ENCODE measurements around the gene KRT10. TPM values are rescaled to one million over a fixed set of nuclear protein-coding genes. Genes with fewer than 3 reads are reported as not detected.
"Not testable (repeated sequence)": the region's sequence is repeated elsewhere in the genome, so short reads cannot be mapped to it uniquely, and the experiment has no call there.

Gene KRT10
- polyA plus RNA-seq, 4 donors = 18.7 to 51.3 (median 36.8) TPM

GRCh38 chr17:40818733-40819527 lies 3.5 kb downstream of the KRT10 start:
- DNase-seq (peak; percentile 78 to 94), FAIRE-seq (no peak)
- Histone ChIP-seq H3K27me3 (ENCODE audit: control insufficient read depth in 3 of 3, insufficient read depth in 3 of 3, low read length in 3 of 3) (no peaks in the 10 kb centered on the region), H3K4me3 (ENCODE audit: low read depth in 1 of 3, low read length in 3 of 3) (peak overlapping the region; percentile 76 to 84 (median 81)), H3K27ac (ENCODE audit: low read depth in 1 of 3, low read length in 2 of 3) (peak overlapping the region; percentile 80 to 94 (median 88)), H3K9me3 (ENCODE audit: control insufficient read depth in 2 of 2, insufficient read depth in 1 of 2, low read depth in 1 of 2, low read length in 1 of 2) (peaks cover 0 to 6% of the 10 kb centered on the region in 2 donors), H3K36me3 (ENCODE audit: control insufficient read depth in 3 of 3, insufficient read depth in 2 of 3, low read depth in 1 of 3, low read length in 3 of 3) (peaks cover 0 to 7% (median 5%) of the 10 kb centered on the region in 3 donors), H3K4me1 (ENCODE audit: control insufficient read depth in 3 of 3, insufficient read depth in 2 of 3, low read depth in 1 of 3, low read length in 2 of 3) (peaks cover 0 to 7% (median 0%) of the 10 kb centered on the region in 3 donors)
- WGBS, 3 donors = 1 to 2% (median 2%) methylated on average over 61 to 73 of the region's 73 CpGs

- 7 to 12% (median 12%) methylated on average over 7 of the region's 7 CpGs for WGBS, 3 donors
- Histone ChIP-seq H3K27me3 (ENCODE audit: control insufficient read depth in 3 of 3, insufficient read depth in 3 of 3, low read length in 3 of 3) (no peaks in the 10 kb centered on the region), H3K9me3 (ENCODE audit: control insufficient read depth in 2 of 2, insufficient read depth in 1 of 2, low read depth in 1 of 2, low read length in 1 of 2) (peaks cover 0 to 6% of the 10 kb centered on the region in 2 donors), H3K27ac (ENCODE audit: low read depth in 1 of 3, low read length in 2 of 3) (peak overlapping the region; percentile 70 to 94 (median 88)), H3K36me3 (ENCODE audit: control insufficient read depth in 3 of 3, insufficient read depth in 2 of 3, low read depth in 1 of 3, low read length in 3 of 3) (peaks cover 0 to 7% (median 5%) of the 10 kb centered on the region in 3 donors), H3K4me1 (ENCODE audit: control insufficient read depth in 3 of 3, insufficient read depth in 2 of 3, low read depth in 1 of 3, low read length in 2 of 3) (peaks cover 0 to 7% (median 0%) of the 10 kb centered on the region in 3 donors), H3K4me3 (ENCODE audit: low read depth in 1 of 3, low read length in 3 of 3) (peak overlapping the region; percentile 74 to 81 (median 76))
- DNase-seq (peak in 1 of 2 donors; percentile 9), FAIRE-seq (no peak)
Observed at GRCh38 chr17:40818343-40818732, 4.1 kb downstream of the KRT10 start.

GRCh38 chr17:40817103-40817682 lies 5.2 kb downstream of the KRT10 start:
- Histone ChIP-seq H3K27me3 (ENCODE audit: control insufficient read depth in 3 of 3, insufficient read depth in 3 of 3, low read length in 3 of 3) (peaks cover 0 to 6% (median 0%) of the 10 kb centered on the region in 3 donors), H3K4me3 (ENCODE audit: low read depth in 1 of 3, low read length in 3 of 3) (no peak overlapping the region), H3K4me1 (ENCODE audit: control insufficient read depth in 3 of 3, insufficient read depth in 2 of 3, low read depth in 1 of 3, low read length in 2 of 3) (peaks cover 0 to 7% (median 0%) of the 10 kb centered on the region in 3 donors), H3K36me3 (ENCODE audit: control insufficient read depth in 3 of 3, insufficient read depth in 2 of 3, low read depth in 1 of 3, low read length in 3 of 3) (peaks cover 0 to 7% (median 3%) of the 10 kb centered on the region in 3 donors), H3K27ac (ENCODE audit: low read depth in 1 of 3, low read length in 2 of 3) (no peak overlapping the region), H3K9me3 (ENCODE audit: control insufficient read depth in 2 of 2, insufficient read depth in 1 of 2, low read depth in 1 of 2, low read length in 1 of 2) (peaks cover 0 to 6% of the 10 kb centered on the region in 2 donors)
- no peak for DNase-seq
- WGBS, 3 donors = 97 to 99% (median 98%) methylated on average over 4 of the region's 4 CpGs
- FAIRE-seq = no peak

GRCh38 chr17:40816569-40816968 lies 5.8 kb downstream of the KRT10 start:
- Histone ChIP-seq H3K27ac (ENCODE audit: low read depth in 1 of 3, low read length in 2 of 3) (no peak overlapping the region), H3K4me1 (ENCODE audit: control insufficient read depth in 3 of 3, insufficient read depth in 2 of 3, low read depth in 1 of 3, low read length in 2 of 3) (peaks cover 0 to 7% (median 0%) of the 10 kb centered on the region in 3 donors), H3K9me3 (ENCODE audit: control insufficient read depth in 2 of 2, insufficient read depth in 1 of 2, low read depth in 1 of 2, low read length in 1 of 2) (peaks cover 0 to 6% of the 10 kb centered on the region in 2 donors), H3K27me3 (ENCODE audit: control insufficient read depth in 3 of 3, insufficient read depth in 3 of 3, low read length in 3 of 3) (peaks cover 0 to 6% (median 0%) of the 10 kb centered on the region in 3 donors), H3K4me3 (ENCODE audit: low read depth in 1 of 3, low read length in 3 of 3) (no peak overlapping the region), H3K36me3 (ENCODE audit: control insufficient read depth in 3 of 3, insufficient read depth in 2 of 3, low read depth in 1 of 3, low read length in 3 of 3) (peaks cover 0 to 7% (median 0%) of the 10 kb centered on the region in 3 donors)
- DNase-seq = no peak
- no peak for FAIRE-seq
- WGBS, 3 donors = 89 to 95% (median 94%) methylated on average over 3 of the region's 3 CpGs

DNA sequence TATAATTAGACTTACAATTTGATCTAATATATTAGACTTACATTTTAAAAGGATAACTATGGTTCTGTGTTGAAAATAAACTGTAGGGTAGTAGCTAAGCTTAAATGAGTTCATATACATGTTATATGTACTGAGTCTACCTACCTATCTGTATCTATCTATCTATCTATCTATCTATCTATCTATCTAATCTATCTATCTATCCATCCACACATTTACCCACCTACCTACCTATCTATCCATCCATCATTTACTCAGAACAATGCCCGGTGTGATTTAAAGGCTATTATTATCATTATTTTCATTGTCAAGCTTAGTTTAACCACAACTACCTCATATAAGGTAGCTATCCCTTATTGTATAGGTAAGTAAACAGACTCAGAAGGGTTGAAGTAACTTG lies 7.0 kb downstream of the KRT10 start:
- peaks cover 0 to 7% (median 0%) of the 10 kb centered on the region in 3 donors for H3K4me1 ChIP-seq (ENCODE audit: control insufficient read depth in 3 of 3, insufficient read depth in 2 of 3, low read depth in 1 of 3, low read length in 2 of 3)
- peaks cover 0 to 7% (median 0%) of the 10 kb centered on the region in 3 donors for H3K36me3 ChIP-seq (ENCODE audit: control insufficient read depth in 3 of 3, insufficient read depth in 2 of 3, low read depth in 1 of 3, low read length in 3 of 3)
- FAIRE-seq = no peak
- DNase-seq = no peak
- H3K4me3 ChIP-seq (ENCODE audit: low read depth in 1 of 3, low read length in 3 of 3) = no peak overlapping the region
- H3K27ac ChIP-seq (ENCODE audit: low read depth in 1 of 3, low read length in 2 of 3) = no peak overlapping the region
- peaks cover 0 to 6% of the 10 kb centered on the region in 2 donors for H3K9me3 ChIP-seq (ENCODE audit: control insufficient read depth in 2 of 2, insufficient read depth in 1 of 2, low read depth in 1 of 2, low read length in 1 of 2)
- H3K27me3 ChIP-seq (ENCODE audit: control insufficient read depth in 3 of 3, insufficient read depth in 3 of 3, low read length in 3 of 3) = peaks cover 0 to 7% (median 0%) of the 10 kb centered on the region in 3 donors
- WGBS, 3 donors = 91 to 92% (median 91%) methylated on average over 1 of the region's 1 CpG

DNA sequence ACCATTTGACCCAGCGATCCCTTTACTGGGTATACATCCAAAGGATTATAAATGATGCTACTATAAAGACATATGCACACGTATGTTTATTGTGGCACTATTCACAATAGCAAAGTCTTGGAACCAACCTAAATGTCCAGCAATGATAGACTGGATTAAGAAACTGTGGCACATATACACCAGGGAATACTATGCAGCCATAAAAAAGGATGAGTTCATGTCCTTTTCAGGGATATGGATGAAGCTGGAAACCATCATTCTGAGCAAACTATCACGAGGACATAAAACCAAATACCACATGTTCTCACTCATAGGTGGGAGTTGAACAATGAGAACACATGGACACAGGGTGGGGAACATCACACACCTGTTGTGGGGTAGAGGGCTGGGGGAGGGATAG lies 7.8 kb downstream of the KRT10 start:
- not testable (repeated sequence) for H3K4me1 ChIP-seq (ENCODE audit: control insufficient read depth in 3 of 3, insufficient read depth in 2 of 3, low read depth in 1 of 3, low read length in 2 of 3); H3K36me3 ChIP-seq (ENCODE audit: control insufficient read depth in 3 of 3, insufficient read depth in 2 of 3, low read depth in 1 of 3, low read length in 3 of 3); H3K9me3 ChIP-seq (ENCODE audit: control insufficient read depth in 2 of 2, insufficient read depth in 1 of 2, low read depth in 1 of 2, low read length in 1 of 2); DNase-seq; FAIRE-seq; H3K27ac ChIP-seq (ENCODE audit: low read depth in 1 of 3, low read length in 2 of 3); H3K4me3 ChIP-seq (ENCODE audit: low read depth in 1 of 3, low read length in 3 of 3)
- WGBS, 3 donors = 85 to 92% (median 88%) methylated on average over 3 of the region's 3 CpGs
- peaks cover 0 to 11% (median 0%) of the 10 kb centered on the region in 3 donors for H3K27me3 ChIP-seq (ENCODE audit: control insufficient read depth in 3 of 3, insufficient read depth in 3 of 3, low read length in 3 of 3)

DNA sequence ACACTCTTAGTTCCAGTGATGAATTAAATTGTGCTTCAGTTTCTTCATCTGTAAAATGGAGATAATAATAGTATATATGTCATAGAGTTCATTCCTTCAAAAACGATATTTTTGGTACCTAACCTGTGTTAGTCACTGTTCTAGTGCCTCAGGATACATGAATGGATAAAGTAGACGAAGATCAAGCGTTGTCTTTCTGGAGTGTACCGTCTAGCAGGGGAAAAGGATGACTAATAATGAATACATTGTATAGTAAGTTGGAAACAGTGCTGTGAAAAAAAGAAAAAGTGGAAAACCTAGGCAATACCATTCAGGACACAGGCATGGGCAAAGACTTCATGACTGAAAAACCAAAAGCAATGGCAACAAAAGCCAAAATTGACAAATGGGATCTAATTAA lies 8.6 kb downstream of the KRT10 start:
- peaks cover 0 to 7% (median 0%) of the 10 kb centered on the region in 3 donors for H3K36me3 ChIP-seq (ENCODE audit: control insufficient read depth in 3 of 3, insufficient read depth in 2 of 3, low read depth in 1 of 3, low read length in 3 of 3)
- 65 to 71% (median 68%) methylated on average over 4 of the region's 4 CpGs for WGBS, 3 donors
- H3K27me3 ChIP-seq (ENCODE audit: control insufficient read depth in 3 of 3, insufficient read depth in 3 of 3, low read length in 3 of 3) = peaks cover 0 to 11% (median 0%) of the 10 kb centered on the region in 3 donors
- DNase-seq (no peak), FAIRE-seq (no peak)
- peaks cover 0 to 6% of the 10 kb centered on the region in 2 donors for H3K9me3 ChIP-seq (ENCODE audit: control insufficient read depth in 2 of 2, insufficient read depth in 1 of 2, low read depth in 1 of 2, low read length in 1 of 2)
- no peak overlapping the region for H3K27ac ChIP-seq (ENCODE audit: low read depth in 1 of 3, low read length in 2 of 3)
- peaks cover 0 to 2% (median 0%) of the 10 kb centered on the region in 3 donors for H3K4me1 ChIP-seq (ENCODE audit: control insufficient read depth in 3 of 3, insufficient read depth in 2 of 3, low read depth in 1 of 3, low read length in 2 of 3)
- no peak overlapping the region for H3K4me3 ChIP-seq (ENCODE audit: low read depth in 1 of 3, low read length in 3 of 3)

GRCh38 chr17:40812639-40813038 lies 9.8 kb downstream of the KRT10 start:
- FAIRE-seq (no peak), DNase-seq (no peak)
- H3K4me3 ChIP-seq (ENCODE audit: low read depth in 1 of 3, low read length in 3 of 3) = no peak overlapping the region
- peaks cover 0 to 14% (median 0%) of the 10 kb centered on the region in 3 donors for H3K27me3 ChIP-seq (ENCODE audit: control insufficient read depth in 3 of 3, insufficient read depth in 3 of 3, low read length in 3 of 3)
- no peak overlapping the region for H3K27ac ChIP-seq (ENCODE audit: low read depth in 1 of 3, low read length in 2 of 3)
- no peaks in the 10 kb centered on the region for H3K4me1 ChIP-seq (ENCODE audit: control insufficient read depth in 3 of 3, insufficient read depth in 2 of 3, low read depth in 1 of 3, low read length in 2 of 3)
- H3K36me3 ChIP-seq (ENCODE audit: control insufficient read depth in 3 of 3, insufficient read depth in 2 of 3, low read depth in 1 of 3, low read length in 3 of 3) = peaks cover 0 to 7% (median 0%) of the 10 kb centered on the region in 3 donors
- peaks cover 0 to 6% of the 10 kb centered on the region in 2 donors for H3K9me3 ChIP-seq (ENCODE audit: control insufficient read depth in 2 of 2, insufficient read depth in 1 of 2, low read depth in 1 of 2, low read length in 1 of 2)
- 73 to 82% (median 75%) methylated on average over 3 of the region's 3 CpGs for WGBS, 3 donors
